Sigmoid colon (tissue), 4 donors: ENCODE results near the gene TEX35.

ENCODE experiments used
- EP300 ChIP-seq, 4 donors: sonication (generic); formaldehyde crosslinking; IDR thresholded peaks; one replicate each; pipeline ENCODE4 v1.6.1; 2017; ENCODE audit warnings: antibody characterized with exemption in 4 of 4
- POLR2A ChIP-seq, 2 donors: fragments of 450-650 bp; IDR thresholded peaks; one replicate each; pipeline ENCODE4 v1.6.1; 2016; ENCODE audit warnings: antibody characterized with exemption in 2 of 2, mild to moderate bottlenecking in 2 of 2, moderate library complexity in 2 of 2
- POLR2AphosphoS5 ChIP-seq, 4 donors: sonication (generic); formaldehyde crosslinking; IDR thresholded peaks; one replicate each; pipeline ENCODE4 v1.6.1; 2017; ENCODE audit warnings: antibody characterized with exemption in 4 of 4
- TF ChIP-seq, protein P1 (sequence below), 4 experiments: fragments of 450-650 bp in 3 of 4; fragments of 200-600 bp in 1 of 4; IDR thresholded peaks; one replicate each; pipeline ENCODE4 v1.5.1; 2016 to 2019; ENCODE audit warnings: antibody characterized with exemption in 4 of 4, mild to moderate bottlenecking in 3 of 4, moderate library complexity in 2 of 4

DNA sequence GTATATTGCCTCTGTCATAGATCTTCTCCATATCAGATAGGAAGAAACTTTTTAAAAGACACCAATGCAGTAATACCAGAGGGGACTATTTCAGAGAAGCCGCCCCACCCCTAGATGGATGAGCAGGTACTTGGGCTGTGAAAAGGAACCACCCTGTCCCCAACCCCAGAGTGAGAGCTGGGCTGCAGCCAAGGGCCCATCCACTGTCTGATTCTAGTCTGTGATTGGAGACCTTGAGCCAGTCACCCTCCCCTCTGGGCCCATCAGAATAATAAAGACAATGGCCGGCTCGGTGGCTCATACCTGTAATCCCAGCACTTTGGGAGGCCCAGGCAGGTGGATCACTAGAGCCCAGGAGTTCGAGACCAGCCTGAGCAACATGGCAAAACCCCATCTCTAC lies 21.2 kb upstream of the TEX35 start:
- TF ChIP-seq EP300 (IDR thresholded peaks at IDR 0.05) (no peak), POLR2A (IDR thresholded peaks at IDR 0.05) (no peak), POLR2AphosphoS5 (IDR thresholded peaks at IDR 0.05) (no peak)
- TF ChIP-seq, protein P1, sequence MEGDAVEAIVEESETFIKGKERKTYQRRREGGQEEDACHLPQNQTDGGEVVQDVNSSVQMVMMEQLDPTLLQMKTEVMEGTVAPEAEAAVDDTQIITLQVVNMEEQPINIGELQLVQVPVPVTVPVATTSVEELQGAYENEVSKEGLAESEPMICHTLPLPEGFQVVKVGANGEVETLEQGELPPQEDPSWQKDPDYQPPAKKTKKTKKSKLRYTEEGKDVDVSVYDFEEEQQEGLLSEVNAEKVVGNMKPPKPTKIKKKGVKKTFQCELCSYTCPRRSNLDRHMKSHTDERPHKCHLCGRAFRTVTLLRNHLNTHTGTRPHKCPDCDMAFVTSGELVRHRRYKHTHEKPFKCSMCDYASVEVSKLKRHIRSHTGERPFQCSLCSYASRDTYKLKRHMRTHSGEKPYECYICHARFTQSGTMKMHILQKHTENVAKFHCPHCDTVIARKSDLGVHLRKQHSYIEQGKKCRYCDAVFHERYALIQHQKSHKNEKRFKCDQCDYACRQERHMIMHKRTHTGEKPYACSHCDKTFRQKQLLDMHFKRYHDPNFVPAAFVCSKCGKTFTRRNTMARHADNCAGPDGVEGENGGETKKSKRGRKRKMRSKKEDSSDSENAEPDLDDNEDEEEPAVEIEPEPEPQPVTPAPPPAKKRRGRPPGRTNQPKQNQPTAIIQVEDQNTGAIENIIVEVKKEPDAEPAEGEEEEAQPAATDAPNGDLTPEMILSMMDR (IDR thresholded peaks at IDR 0.05), result no peak
